GM12878 (cell line): ENCODE data around the gene COX19. TPM values are rescaled to one million over a fixed set of nuclear protein-coding genes. Genes with fewer than 3 reads are reported as not detected.

ENCODE experiments used
- ATAC-seq: fragments of 200-7000 bp; cut with Tn5 transposase; 3 replicates; pipeline ENCODE4 v1.9.1; 2020; ENCODE audit warnings: mild to moderate bottlenecking, moderate library complexity
- BruUV-seq: library from RNA; stranded (reverse); fragments of 400-500 nt; replicated peaks from 2 replicates; lab custom pipeline; 2021; lab: Mats Ljungman, UMichigan
- CTCF ChIA-PET: fragments of 300-600 bp; sonication (Branson Sonifier 250); formaldehyde crosslinking; extraction: SDS; loops from one replicate; lab custom pipeline; 2021; ENCODE audit warnings: inconsistent platforms; lab: Yijun Ruan, JAX
- POLR2A ChIA-PET: fragments of 350-600 bp; formaldehyde crosslinking; extraction: SDS; loops from one replicate; lab custom pipeline; 2021; ENCODE audit warnings: inconsistent platforms; lab: Charles Lee
- RAD21 ChIA-PET: fragments of 300-600 bp; sonication (Branson Sonifier 250); formaldehyde crosslinking; loops from one replicate; lab custom pipeline; 2023; ENCODE audit warnings: antibody characterized with exemption; ENCODE audit not compliant: unreplicated experiment; lab: Charles Lee
- SMC1A ChIA-PET: fragments of 300-600 bp; sonication (Branson Sonifier 250); formaldehyde crosslinking; loops from one replicate; lab custom pipeline; 2023; ENCODE audit not compliant: unreplicated experiment, uncharacterized antibody; lab: Charles Lee
- DNase-seq: peaks from one replicate; pipeline ENCODE4 v3.0.0-alpha.2; 2011; ENCODE audit warnings: low read depth, low spot score
- FAIRE-seq: peaks from 3 replicates; lab custom pipeline; 2011; peaks lifted over from hg19 to GRCh38; lab: Jason Lieb, UNC
- H2AFZ ChIP-seq: 2 replicates; pipeline ENCODE4 v1.6.0; 2011; ENCODE audit warnings: low read depth, low read length, control low read depth; ENCODE audit not compliant: control insufficient read depth
- H3K27ac ChIP-seq: 2 replicates; pipeline ENCODE4 v1.5.1; 2011; ENCODE audit warnings: control low read depth; ENCODE audit not compliant: control insufficient read depth, insufficient read depth
- H3K27me3 ChIP-seq, 2 experiments: replicated peaks in 1 of 2; 2 replicates each; pipeline versions ENCODE4 v1.6.0 to v1.6.1; 2011; ENCODE audit warnings: low read length in 1 of 2; ENCODE audit not compliant: control insufficient read depth in 2 of 2, insufficient read depth in 2 of 2
- H3K36me3 ChIP-seq, 2 experiments: 2 replicates each; pipeline ENCODE4 v1.5.1; 2011; ENCODE audit warnings: low read length in 1 of 2; ENCODE audit not compliant: control insufficient read depth in 2 of 2, insufficient read depth in 2 of 2
- H3K4me1 ChIP-seq: 2 replicates; pipeline ENCODE4 v1.6.1; 2011; ENCODE audit warnings: mild to moderate bottlenecking, low read length, moderate library complexity, mixed read lengths; ENCODE audit not compliant: control insufficient read depth, insufficient read depth
- H3K4me2 ChIP-seq: 2 replicates; pipeline ENCODE4 v1.6.0; 2011; ENCODE audit warnings: control low read depth; ENCODE audit not compliant: control insufficient read depth, insufficient read depth
- H3K4me3 ChIP-seq: fragments of 200-600 bp; sonication (generic); 2 replicates; pipeline ENCODE4 v1.5.1; 2016
- H3K79me2 ChIP-seq: 2 replicates; pipeline ENCODE4 v1.6.0; 2011; ENCODE audit warnings: low read length; ENCODE audit not compliant: control insufficient read depth, insufficient read depth
- H3K9ac ChIP-seq: 2 replicates; pipeline ENCODE4 v1.8.0; 2011; ENCODE audit warnings: low read length, control low read depth, mixed read lengths; ENCODE audit not compliant: control insufficient read depth, insufficient read depth
- H3K9me3 ChIP-seq: replicated peaks from 3 replicates; pipeline ENCODE4 v1.5.1; 2011; ENCODE audit warnings: mild to moderate bottlenecking, low read length; ENCODE audit not compliant: control insufficient read depth, insufficient read depth
- H4K20me1 ChIP-seq: 2 replicates; pipeline ENCODE4 v1.6.0; 2011; ENCODE audit not compliant: control insufficient read depth, insufficient read depth
- CREM ChIP-seq: IDR thresholded peaks from 2 replicates; pipeline ENCODE4 v1.6.1; 2014; ENCODE audit warnings: antibody characterized with exemption, low read depth
- ETV6 ChIP-seq, 2 experiments: fragments of 450-650 bp in 1 of 2; IDR thresholded peaks in 1 of 2; conservative IDR thresholded peaks in 1 of 2; 2 replicates each; pipeline ENCODE4 v1.6.1; 2014; ENCODE audit warnings: antibody characterized with exemption in 1 of 2, borderline replicate concordance in 1 of 2, low read depth in 1 of 2, mild to moderate bottlenecking in 1 of 2, moderate library complexity in 1 of 2
- FOXM1 ChIP-seq: IDR thresholded peaks from 2 replicates; pipeline ENCODE4 v1.6.1; 2012; ENCODE audit warnings: low read depth, mild to moderate bottlenecking, inconsistent platforms, low read length, moderate library complexity
- LARP7 ChIP-seq: fragments of 450-650 bp; IDR thresholded peaks from 2 replicates; pipeline ENCODE4 v1.6.1; 2017; ENCODE audit warnings: mild to moderate bottlenecking
- MEF2B ChIP-seq: fragments of 450-650 bp; IDR thresholded peaks from 2 replicates; pipeline ENCODE4 v1.6.1; 2018; ENCODE audit warnings: mild to moderate bottlenecking, moderate library complexity; ENCODE audit not compliant: partially characterized antibody, poor library complexity, severe bottlenecking
- NBN ChIP-seq: fragments of 450-650 bp; IDR thresholded peaks from 2 replicates; pipeline ENCODE4 v1.6.1; 2016
- POLR2A ChIP-seq: IDR thresholded peaks from 2 replicates; pipeline ENCODE4 v1.6.1; 2011; ENCODE audit warnings: low read depth, mild to moderate bottlenecking, low read length
- SMAD1 ChIP-seq: fragments of 450-650 bp; IDR thresholded peaks from 2 replicates; pipeline ENCODE4 v1.6.1; 2018; ENCODE audit warnings: mild to moderate bottlenecking, low read depth; ENCODE audit not compliant: partially characterized antibody
- SMAD5 ChIP-seq: IDR thresholded peaks from 2 replicates; pipeline ENCODE4 v1.6.1; 2016; ENCODE audit warnings: antibody characterized with exemption, low read depth
- TCF3 ChIP-seq: IDR thresholded peaks from 2 replicates; pipeline ENCODE4 v1.6.1; 2012; ENCODE audit warnings: low read depth, mild to moderate bottlenecking, low read length, borderline replicate concordance; ENCODE audit not compliant: insufficient read depth
- ZBED1 ChIP-seq: IDR thresholded peaks from 2 replicates; pipeline ENCODE4 v1.6.1; 2016; ENCODE audit warnings: borderline replicate concordance
- WGBS: methylation state at CpG from one replicate; pipeline ENCODE4 v1.1.6; 2016; ENCODE audit warnings: low lambda C conversion rate; ENCODE audit not compliant: insufficient replicate concordance, insufficient coverage; ENCODE audit errors: missing lambda C conversion rate; 5-methylcytosine and 5-hydroxymethylcytosine counted together
- in situ Hi-C: fragments of 300-500 bp; cut with MboI; formaldehyde crosslinking; loops from 9 replicates; pipeline ENCODE4 v1.14.3; 2018; ENCODE audit warnings: mixed read lengths
- intact Hi-C: fragments of 100-400 bp; cut with micrococcal nuclease; formaldehyde crosslinking; loops from one replicate; pipeline ENCODE4 v1.14.2; 2022; ENCODE audit not compliant: unreplicated experiment
- polyA plus RNA-seq, 11 experiments: library from polyadenylated mRNA; depleted of rRNA in 4 of 11; unstranded in 6 of 11; stranded (reverse) in 5 of 11; fragments of >200 nt; fragmentation: Nextera tagmentation in 4 of 11; fragmentation: Illumina TruSeq in 1 of 11; extraction: Ambion mirVana in 4 of 11; extraction: Trizol in 1 of 11; gene quantifications; 1 replicate in 1 of 11; 2 replicates in 10 of 11; pipeline versions ENCODE4 v1.2.1 to v1.2.3, GENCODE V29; 2011 to 2016; ENCODE audit warnings: inconsistent platforms in 2 of 11, missing spikeins in 2 of 11, low read depth in 1 of 11
- total RNA-seq, 4 experiments: library from RNA; depleted of rRNA in 3 of 4; stranded (reverse); fragments of >200 nt in 3 of 4; fragmentation: Illumina TruSeq in 1 of 4; extraction: Trizol in 1 of 4; gene quantifications; 2 replicates each; pipeline versions ENCODE4 v1.2.1 to v1.2.3, GENCODE V29; 2013 to 2021
- TF ChIP-seq, protein P1 (sequence below): IDR thresholded peaks from 2 replicates; pipeline ENCODE4 v1.6.1; 2011; ENCODE audit warnings: borderline replicate concordance, low read depth, mild to moderate bottlenecking, moderate library complexity, low read length; ENCODE audit not compliant: insufficient read depth, poor library complexity, severe bottlenecking
- TF ChIP-seq, protein P2 (sequence below): fragments of 450-650 bp; IDR thresholded peaks from 2 replicates; pipeline ENCODE4 v1.6.1; 2016; ENCODE audit warnings: mild to moderate bottlenecking
- TF ChIP-seq, protein P3 (sequence below): fragments of 450-650 bp; IDR thresholded peaks from 2 replicates; pipeline ENCODE4 v1.6.1; 2017; ENCODE audit warnings: mild to moderate bottlenecking
- TF ChIP-seq, protein P4 (sequence below): IDR thresholded peaks from 2 replicates; pipeline ENCODE4 v1.6.1; 2011; ENCODE audit warnings: borderline replicate concordance, low read depth, mild to moderate bottlenecking, moderate library complexity, mixed read lengths, low read length; ENCODE audit not compliant: insufficient read depth; ENCODE audit errors: extremely low read length

The COX19 gene
- total and polyA plus RNA-seq, 10 of the 15 experiments (the other 5 are each of a cell fraction or from before 2014, with no cell fraction given), result 3.7 to 17.9 (median 10.8) TPM

DNA sequence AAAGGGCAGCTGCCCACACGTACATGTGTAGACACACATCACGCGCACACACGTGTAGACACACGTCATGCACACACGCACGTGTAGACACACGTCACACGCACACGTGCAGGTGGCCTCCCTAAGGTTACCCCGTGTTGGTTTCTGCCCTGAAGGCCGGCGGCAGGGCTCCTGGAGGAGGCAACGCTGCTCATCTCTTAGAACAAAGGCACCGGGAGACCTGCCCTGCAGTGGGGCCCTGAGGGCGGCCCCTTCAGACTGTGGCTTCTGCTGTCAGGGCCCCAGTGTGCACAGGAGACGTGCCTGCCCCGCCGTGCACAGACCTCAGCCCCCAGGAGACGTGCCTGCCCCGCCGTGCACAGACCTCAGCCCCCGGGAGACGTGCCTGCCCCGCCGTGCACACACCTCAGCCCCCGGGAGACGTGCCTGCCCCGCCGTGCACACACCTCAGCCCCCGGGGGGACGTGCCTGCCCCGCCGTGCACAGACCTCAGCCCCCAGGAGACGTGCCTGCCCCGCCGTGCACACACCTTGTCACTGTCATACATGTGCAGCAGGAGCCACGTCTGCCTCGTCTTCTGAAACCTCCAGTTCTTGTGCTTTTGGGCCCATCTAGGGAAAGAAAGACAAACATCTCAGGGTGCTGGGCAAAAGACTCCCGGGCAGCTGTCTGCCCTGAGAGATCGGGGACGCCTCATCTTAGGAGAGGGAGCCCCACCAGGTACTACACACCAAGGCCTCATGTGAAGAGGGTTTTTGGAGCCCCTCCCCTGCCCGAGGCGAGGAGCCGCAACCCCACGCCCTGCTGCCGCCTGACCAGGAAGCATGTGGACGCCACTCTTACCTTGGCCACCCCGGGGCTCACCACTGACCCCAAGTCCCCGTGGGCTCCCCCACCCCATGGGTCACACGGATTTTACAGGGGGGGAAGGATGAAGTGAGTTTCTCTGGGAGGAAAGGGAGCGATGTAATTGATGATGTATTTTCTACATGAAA is 24.9 kb upstream of the COX19 start:
- ChIA-PET POLR2A (interaction anchor here (1.4 kb wide), 1 partner anchor 24 kb away, joined by 3 read pairs; no protein-coding TSS in a partner anchor), CTCF (interaction anchor here (9.3 kb wide), 1 partner anchor 65 kb away, joined by 280 read pairs; no protein-coding TSS in a partner anchor), RAD21 (interaction anchor here (0.6 to 3.4 kb wide), 5 partner anchors 22 to 86 kb away, joined by 3 to 11 read pairs (median 3); no protein-coding TSS in a partner anchor), SMC1A (interaction anchor here (1.9 to 2.1 kb wide), 2 partner anchors 24 to 65 kb away, joined by 7 to 8 read pairs; no protein-coding TSS in a partner anchor)
- WGBS, result 18% methylated on average over 52 of the region's 52 CpGs
- Histone ChIP-seq H3K9me3 (no peaks in the 10 kb centered on the region), H4K20me1 (no peaks in the 10 kb centered on the region), H3K27ac (peak overlapping the region; percentile 52), H3K4me1 (peaks cover 21% of the 10 kb centered on the region), H3K9ac (no peak overlapping the region), H3K27me3 (no peaks in the 10 kb centered on the region), H3K79me2 (no peaks in the 10 kb centered on the region), H2AFZ (no peak overlapping the region), H3K36me3 (peaks cover 3 to 9% of the 10 kb centered on the region in 2 experiments; a peak in 3 of 4 replicates), H3K4me2 (peak overlapping the region; percentile 60), H3K4me3 (no peak overlapping the region)
- DNase-seq (peak; percentile 32), FAIRE-seq (no peak), ATAC-seq (peak; percentile 18)
- no TSS peak for BruUV-seq
- intact Hi-C loops, result no loop called here
- in situ Hi-C loops, result loop anchor here (5.0 kb wide), 1 partner anchor 62 kb away; no protein-coding TSS in a partner anchor
- peak; percentile 92 for TF ChIP-seq MEF2B
- TF ChIP-seq LARP7, result no peak
- TF ChIP-seq CREM, result peak; percentile 91
- TF ChIP-seq SMAD5, result no peak
- TF ChIP-seq NBN, result 0 out of 2 replicates have a peak, but pooled peaks have one; percentile 25
- TF ChIP-seq FOXM1, result no peak
- TF ChIP-seq, protein P1, sequence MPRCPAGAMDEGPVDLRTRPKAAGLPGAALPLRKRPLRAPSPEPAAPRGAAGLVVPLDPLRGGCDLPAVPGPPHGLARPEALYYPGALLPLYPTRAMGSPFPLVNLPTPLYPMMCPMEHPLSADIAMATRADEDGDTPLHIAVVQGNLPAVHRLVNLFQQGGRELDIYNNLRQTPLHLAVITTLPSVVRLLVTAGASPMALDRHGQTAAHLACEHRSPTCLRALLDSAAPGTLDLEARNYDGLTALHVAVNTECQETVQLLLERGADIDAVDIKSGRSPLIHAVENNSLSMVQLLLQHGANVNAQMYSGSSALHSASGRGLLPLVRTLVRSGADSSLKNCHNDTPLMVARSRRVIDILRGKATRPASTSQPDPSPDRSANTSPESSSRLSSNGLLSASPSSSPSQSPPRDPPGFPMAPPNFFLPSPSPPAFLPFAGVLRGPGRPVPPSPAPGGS, result peak; percentile 5
- TF ChIP-seq, protein P2, sequence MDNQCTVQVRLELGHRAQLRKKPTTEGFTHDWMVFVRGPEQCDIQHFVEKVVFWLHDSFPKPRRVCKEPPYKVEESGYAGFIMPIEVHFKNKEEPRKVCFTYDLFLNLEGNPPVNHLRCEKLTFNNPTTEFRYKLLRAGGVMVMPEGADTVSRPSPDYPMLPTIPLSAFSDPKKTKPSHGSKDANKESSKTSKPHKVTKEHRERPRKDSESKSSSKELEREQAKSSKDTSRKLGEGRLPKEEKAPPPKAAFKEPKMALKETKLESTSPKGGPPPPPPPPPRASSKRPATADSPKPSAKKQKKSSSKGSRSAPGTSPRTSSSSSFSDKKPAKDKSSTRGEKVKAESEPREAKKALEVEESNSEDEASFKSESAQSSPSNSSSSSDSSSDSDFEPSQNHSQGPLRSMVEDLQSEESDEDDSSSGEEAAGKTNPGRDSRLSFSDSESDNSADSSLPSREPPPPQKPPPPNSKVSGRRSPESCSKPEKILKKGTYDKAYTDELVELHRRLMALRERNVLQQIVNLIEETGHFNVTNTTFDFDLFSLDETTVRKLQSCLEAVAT, result peak; percentile 86
- TF ChIP-seq ZBED1, result no peak
- peak; percentile 80; the same call in 1 of the 2 replicates for TF ChIP-seq TCF3
- peak; percentile 34 for TF ChIP-seq SMAD1
- peak; percentile 63 for TF ChIP-seq POLR2A
- no peak for TF ChIP-seq ETV6 (conservative IDR thresholded peaks at IDR 0.05 in 1 of 2, IDR thresholded peaks at IDR 0.05 in 1 of 2; ENCODE audit: borderline replicate concordance in 1 of 2, low read depth in 1 of 2)
- TF ChIP-seq, protein P3, sequence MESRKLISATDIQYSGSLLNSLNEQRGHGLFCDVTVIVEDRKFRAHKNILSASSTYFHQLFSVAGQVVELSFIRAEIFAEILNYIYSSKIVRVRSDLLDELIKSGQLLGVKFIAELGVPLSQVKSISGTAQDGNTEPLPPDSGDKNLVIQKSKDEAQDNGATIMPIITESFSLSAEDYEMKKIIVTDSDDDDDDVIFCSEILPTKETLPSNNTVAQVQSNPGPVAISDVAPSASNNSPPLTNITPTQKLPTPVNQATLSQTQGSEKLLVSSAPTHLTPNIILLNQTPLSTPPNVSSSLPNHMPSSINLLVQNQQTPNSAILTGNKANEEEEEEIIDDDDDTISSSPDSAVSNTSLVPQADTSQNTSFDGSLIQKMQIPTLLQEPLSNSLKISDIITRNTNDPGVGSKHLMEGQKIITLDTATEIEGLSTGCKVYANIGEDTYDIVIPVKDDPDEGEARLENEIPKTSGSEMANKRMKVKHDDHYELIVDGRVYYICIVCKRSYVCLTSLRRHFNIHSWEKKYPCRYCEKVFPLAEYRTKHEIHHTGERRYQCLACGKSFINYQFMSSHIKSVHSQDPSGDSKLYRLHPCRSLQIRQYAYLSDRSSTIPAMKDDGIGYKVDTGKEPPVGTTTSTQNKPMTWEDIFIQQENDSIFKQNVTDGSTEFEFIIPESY, result no peak; the same call in 1 of the 2 replicates
- TF ChIP-seq, protein P4, sequence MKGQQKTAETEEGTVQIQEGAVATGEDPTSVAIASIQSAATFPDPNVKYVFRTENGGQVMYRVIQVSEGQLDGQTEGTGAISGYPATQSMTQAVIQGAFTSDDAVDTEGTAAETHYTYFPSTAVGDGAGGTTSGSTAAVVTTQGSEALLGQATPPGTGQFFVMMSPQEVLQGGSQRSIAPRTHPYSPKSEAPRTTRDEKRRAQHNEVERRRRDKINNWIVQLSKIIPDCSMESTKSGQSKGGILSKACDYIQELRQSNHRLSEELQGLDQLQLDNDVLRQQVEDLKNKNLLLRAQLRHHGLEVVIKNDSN, result peak; percentile 66
